8988T (cell line): ENCODE results near the gene BNC2.

Source experiments
- DNase-seq: peaks from one replicate; pipeline ENCODE4 v3.0.0; 2011

BNC2 gene

DNA sequence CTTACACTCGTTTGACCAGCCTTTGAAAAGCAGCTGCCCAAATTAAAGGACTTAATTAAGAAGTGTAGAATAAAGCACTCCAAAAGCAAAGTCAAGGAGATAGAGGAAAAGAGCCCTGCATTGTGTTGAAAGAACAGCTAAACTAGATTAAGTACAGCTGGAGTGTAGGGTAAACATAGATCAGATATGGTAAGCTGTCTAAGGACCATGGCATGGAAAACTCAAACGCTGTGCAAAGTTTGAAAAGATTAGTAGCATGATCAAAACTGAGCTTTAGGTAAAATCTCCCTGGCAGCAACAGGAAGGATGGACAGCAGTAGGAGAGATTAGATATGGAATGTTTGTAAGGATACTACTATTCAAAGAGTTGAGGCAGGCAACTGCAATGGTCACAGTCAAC, 55.4 kb downstream of the BNC2 start:
- DNase-seq = no peak

GRCh38 chr9:16813838-16814237, 56.6 kb downstream of the BNC2 start:
- no peak for DNase-seq

DNA sequence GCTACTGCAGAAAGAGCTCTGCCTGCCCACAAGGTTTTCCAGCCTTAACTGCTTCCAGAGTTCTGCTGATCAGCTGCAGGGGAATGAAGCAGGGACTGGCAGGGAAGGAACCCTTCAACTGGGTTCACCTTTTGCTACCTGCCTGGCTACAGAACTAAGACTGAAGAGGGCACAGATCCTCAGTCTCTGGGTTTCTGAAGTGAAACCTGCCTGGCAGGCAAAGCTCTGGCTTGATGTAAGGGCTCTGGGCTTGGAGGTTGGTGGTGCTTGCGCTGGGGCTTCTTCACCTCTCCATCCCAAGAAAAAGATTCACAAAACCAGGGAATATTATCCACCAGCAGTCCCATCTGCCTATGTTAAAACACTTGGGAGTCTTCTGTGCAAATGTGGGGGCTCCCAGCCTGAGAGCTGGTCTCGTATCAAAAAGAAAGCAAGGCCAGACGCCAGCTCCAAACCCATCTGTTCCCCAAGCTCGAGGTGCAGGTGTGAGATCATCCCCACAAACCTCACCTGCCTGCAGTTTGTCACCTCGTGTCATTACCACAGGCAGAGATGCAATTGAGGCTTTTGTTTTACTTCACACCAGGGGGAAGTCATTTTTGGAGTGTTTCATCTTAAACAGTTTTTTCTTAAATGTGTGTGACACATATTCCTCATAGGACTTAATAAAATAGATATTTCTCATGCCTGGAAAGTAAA, 58.3 kb downstream of the BNC2 start:
- no peak for DNase-seq

DNA sequence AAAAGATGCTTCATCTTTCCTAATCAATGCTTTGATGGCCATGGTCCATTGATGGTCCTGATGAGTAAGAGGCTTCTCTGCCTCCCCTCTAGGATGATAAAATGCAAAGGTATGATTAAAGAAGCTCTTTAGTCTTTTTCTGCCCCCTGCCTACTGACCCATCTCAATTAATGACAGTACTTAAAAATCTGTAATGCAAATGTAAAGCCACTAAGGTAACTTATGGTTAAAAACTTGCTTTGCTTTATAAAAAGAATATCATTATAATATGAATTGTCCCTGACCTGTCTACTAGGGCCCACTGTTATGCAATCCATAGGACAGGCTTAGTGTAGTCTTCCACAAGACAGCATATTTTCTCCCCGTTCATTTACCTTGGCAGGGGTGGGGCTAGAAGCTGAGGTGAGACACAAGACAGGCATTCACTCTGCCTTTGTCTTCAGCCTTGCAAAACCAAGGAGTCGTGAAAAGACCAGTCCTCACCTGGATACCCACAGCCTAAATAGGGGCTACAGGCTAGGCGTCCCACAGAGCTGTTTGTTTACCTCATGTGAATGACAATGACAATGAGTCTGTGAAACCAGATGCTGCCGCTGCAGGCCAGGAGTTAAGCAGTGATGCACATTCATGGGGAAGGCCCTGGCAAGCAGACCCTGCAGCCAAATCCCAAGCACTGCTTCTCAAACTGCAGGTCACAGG, 60.4 kb downstream of the BNC2 start:
- DNase-seq = no peak

DNA sequence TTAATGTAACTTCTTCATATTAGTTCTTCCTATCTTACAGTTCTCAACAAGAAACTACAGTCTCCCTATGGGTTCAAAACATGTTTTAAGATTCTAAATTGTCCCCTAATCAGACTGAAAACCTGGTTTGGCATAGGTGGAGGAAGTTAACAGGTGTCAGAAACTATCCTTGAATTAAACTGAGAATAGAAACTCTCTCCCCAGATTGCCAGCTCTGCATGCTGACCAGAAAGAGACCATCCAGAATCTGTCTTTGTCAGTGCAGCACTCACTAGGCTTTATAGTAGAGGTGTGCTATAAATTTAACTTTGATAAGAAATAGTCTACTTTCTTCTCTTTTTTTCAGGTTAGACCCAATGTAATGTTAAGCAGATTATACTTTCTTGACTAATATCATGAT, 63.8 kb downstream of the BNC2 start:
- DNase-seq = no peak

GRCh38 chr9:16803648-16804047, 66.8 kb downstream of the BNC2 start:
- no peak for DNase-seq

GRCh38 chr9:16801871-16802466, 68.5 kb downstream of the BNC2 start:
- no peak for DNase-seq

DNA sequence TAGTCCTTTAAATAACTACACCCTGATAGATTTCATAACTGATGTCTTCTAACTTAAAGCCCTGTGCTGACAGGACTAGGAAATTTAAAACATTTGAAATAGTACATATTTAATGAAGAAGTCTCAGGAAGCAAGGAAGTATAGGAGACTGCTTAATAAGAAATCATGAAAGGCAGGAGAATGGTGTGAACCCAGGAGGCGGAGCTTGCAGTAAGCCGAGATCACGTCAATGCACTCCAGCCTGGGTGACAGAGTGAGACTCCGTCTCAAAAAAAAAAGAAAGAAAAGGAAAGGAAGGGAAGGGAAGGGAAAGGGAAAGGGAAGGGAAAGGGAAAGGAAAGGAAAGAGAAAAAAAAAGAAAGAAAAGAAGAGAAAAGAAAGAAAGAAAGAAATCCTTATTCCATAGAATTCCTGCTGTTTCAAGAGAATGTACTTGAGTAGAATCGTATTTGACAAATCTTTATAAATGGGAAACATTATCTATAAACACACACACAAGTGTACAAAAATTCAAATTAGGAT, 74.1 kb downstream of the BNC2 start:
- no peak for DNase-seq

- DNase-seq = no peak
Measured at GRCh38 chr9:16794871-16795639, 75.4 kb downstream of the BNC2 start.

- no peak for DNase-seq
Measured at GRCh38 chr9:16794103-16794502, 76.4 kb downstream of the BNC2 start.

- DNase-seq = no peak
Measured at GRCh38 chr9:16787724-16788123, 82.7 kb downstream of the BNC2 start.

GRCh38 chr9:16784002-16784401, 86.5 kb downstream of the BNC2 start:
- DNase-seq = no peak

DNA sequence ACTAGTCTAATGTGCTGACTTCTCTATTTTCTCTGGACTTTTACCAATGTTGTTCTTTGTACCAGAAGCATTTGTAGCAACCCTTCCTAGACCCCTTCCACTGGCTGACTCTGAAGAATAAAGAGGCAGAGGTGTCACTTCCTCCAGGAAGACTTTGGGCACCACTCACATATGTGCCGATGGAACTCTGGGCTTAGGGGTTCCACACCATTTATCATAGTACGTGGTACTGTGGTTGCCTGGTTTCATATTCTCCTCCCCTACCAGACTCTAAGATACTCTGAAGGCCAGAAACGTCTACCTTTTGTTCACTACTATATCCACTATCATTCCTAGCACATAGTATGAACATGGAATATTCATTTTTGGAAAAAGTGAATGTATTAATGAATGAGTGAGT, 88.0 kb downstream of the BNC2 start:
- no peak for DNase-seq

GRCh38 chr9:16775330-16775729, 95.1 kb downstream of the BNC2 start:
- no peak for DNase-seq

DNA sequence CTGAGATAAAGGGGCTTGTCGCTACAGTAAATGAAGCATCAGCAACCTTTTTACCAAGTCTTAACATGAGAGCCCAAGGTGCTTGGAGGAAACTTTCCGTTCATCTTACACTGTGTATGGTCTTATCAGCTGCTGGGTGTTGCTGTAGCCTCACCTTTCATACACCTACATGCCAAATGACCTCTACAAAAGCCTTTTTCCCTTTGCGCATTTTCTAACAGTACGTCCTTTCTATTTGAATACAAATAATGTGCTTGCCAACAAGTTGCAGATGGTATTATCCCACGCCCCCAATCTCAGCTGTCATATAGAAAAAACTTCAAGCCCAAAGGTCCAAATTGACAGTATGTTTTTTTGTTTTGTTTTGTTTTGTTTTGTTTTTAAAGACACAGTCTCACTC, 96.9 kb downstream of the BNC2 start:
- no peak for DNase-seq

DNA sequence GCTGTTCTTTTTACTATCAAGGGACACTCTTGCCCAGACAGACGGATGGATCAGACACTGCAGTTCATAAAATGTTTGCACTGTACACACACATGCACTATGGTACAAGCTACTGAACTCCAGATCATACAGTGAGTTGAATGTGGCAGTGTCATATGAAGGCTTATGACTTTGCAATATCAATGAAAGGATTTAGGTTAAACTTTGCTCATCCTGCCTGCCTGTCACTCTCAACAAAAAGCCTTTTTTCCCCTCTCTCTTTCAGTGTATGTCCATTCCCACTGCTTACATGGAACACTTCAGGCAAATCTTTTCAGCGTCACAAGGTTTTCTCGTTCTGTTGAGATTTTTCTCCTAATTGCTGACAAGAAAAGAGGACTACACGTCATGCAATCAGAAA, 97.4 kb downstream of the BNC2 start:
- DNase-seq = no peak

DNA sequence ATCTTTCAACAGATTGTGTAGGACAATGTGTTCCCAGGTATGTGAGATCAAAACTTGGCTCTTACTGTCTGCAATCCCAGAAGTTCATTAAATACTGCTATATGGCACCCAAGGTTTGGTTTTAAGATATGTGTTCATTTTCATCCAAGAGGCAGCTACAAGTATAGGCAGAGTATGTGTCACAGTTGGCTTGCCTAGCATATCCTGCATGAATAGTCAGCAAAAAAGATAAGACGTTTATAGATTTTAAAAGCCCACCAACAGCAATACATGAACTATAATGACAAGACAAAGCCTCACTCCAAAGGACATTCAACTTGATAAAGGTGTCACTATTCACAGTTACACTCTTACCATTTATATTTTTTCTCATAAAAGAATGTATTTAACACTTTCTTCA, 99.1 kb downstream of the BNC2 start:
- DNase-seq = no peak

DNA sequence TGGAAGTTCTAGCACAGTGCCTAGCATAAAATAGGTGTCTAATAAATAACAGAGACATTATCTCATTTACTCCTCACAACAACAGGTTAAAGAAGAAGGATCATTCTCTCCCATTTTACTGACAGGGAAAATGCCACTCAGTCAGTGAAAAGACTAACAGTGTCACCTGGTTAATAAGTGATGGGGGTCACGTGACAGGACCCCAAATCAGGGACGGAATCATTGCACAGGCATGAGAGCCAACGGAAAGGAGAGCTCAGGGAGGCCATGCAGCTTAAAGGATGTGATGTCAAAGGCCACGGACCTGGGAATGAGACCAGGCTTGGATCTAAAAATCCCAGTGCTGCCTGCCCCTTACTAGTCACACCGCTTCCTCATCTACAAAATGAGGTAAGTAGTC, 101.2 kb downstream of the BNC2 start:
- no peak for DNase-seq

GRCh38 chr9:16768816-16769215, 101.7 kb downstream of the BNC2 start:
- DNase-seq = no peak

DNA sequence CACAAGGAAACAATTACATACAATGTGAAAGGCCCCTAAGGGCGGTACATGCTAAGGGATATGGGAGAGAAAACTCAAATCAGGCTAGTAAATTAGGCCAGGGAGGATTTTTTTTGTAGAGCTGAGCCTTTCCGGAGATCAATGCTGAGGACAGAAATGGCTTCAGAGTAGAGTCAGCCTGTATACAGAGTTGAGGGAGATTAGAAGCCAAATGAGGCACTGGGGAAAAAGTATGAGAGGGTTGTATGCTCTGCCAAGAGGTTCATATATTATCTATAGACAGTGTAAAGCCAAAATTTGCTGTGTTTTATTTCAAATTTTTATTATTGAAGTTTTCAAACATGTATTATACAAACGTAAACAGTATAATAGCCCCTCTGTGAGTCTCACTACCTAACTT, 103.1 kb downstream of the BNC2 start:
- DNase-seq = no peak

DNA sequence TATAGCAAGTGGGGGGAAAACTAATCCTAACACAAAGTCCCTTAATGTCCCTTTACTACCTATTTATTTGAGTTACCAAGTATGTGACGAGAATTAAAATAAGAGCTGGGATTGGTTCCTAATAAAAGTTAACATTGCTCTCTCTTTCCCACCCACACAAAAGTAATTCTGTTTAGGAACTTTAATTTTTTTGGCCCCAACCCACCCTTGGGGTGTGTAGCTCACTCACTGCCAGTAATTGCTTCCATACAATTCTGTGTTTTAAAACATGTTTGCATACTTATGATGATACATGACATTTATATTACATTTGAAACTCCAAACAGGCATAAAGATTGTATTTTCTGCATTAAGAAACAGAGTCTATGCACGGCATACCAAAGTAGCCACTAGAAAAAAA, 106.5 kb downstream of the BNC2 start:
- DNase-seq = no peak

- DNase-seq = no peak
Measured at GRCh38 chr9:16755467-16756160, 114.9 kb downstream of the BNC2 start.

DNA sequence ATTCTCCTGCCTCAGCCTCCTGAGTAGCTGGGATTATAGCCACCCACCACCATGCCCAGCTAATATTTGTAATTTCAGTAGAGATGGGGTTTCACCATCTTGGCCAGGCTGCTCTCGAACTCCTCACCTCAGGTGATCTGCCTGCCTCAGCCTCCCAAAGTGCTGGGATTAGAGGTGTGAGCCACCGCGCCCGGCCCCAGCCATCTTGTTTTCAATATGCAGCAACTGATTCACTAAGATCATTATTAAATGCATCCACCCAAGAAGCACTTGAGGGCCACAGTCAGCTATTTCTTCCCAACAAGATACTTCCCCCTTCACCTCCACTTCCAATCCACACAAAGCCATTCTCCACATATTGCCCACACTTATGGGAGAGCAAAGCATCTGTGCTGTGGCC, 115.8 kb downstream of the BNC2 start:
- DNase-seq = no peak
